IPS DF 6.9 (cell line): ENCODE results near the gene POR.
A peak's percentile ranks its signal among the peaks of the same experiment; 100 is the strongest.

Experiments
- DNase-seq: peaks from one replicate; pipeline ENCODE4 v3.0.0-alpha.2; 2013; ENCODE audit warnings: low read depth, low spot score
- H3K27ac ChIP-seq: one replicate; pipeline ENCODE4 v1.5.1; 2013; ENCODE audit warnings: low read length, control low read depth
- H3K27me3 ChIP-seq: 2 replicates; pipeline ENCODE4 v1.6.1; 2013; ENCODE audit warnings: mild to moderate bottlenecking, low read length; ENCODE audit not compliant: control insufficient read depth, insufficient read depth
- H3K36me3 ChIP-seq: 2 replicates; pipeline ENCODE4 v1.6.1; 2013; ENCODE audit warnings: low read length; ENCODE audit not compliant: control insufficient read depth, insufficient read depth
- H3K4me1 ChIP-seq: 2 replicates; pipeline ENCODE4 v1.6.1; 2013; ENCODE audit warnings: low read length; ENCODE audit not compliant: control insufficient read depth, insufficient read depth
- H3K4me3 ChIP-seq: 2 replicates; pipeline ENCODE4 v1.5.1; 2013; ENCODE audit warnings: mild to moderate bottlenecking, low read length
- H3K9me3 ChIP-seq: 2 replicates; pipeline ENCODE4 v1.6.1; 2013; ENCODE audit warnings: low read length, inconsistent platforms; ENCODE audit not compliant: control insufficient read depth, insufficient read depth
- WGBS: extraction: QIAGEN DNeasy Blood & Tissue Kit; methylation state at CpG from one replicate; pipeline ENCODE4 v1.1.7; 2013; ENCODE audit warnings: mixed read lengths, missing lambda C conversion rate; ENCODE audit not compliant: insufficient read length, insufficient coverage; 5-methylcytosine and 5-hydroxymethylcytosine counted together

POR gene

DNA sequence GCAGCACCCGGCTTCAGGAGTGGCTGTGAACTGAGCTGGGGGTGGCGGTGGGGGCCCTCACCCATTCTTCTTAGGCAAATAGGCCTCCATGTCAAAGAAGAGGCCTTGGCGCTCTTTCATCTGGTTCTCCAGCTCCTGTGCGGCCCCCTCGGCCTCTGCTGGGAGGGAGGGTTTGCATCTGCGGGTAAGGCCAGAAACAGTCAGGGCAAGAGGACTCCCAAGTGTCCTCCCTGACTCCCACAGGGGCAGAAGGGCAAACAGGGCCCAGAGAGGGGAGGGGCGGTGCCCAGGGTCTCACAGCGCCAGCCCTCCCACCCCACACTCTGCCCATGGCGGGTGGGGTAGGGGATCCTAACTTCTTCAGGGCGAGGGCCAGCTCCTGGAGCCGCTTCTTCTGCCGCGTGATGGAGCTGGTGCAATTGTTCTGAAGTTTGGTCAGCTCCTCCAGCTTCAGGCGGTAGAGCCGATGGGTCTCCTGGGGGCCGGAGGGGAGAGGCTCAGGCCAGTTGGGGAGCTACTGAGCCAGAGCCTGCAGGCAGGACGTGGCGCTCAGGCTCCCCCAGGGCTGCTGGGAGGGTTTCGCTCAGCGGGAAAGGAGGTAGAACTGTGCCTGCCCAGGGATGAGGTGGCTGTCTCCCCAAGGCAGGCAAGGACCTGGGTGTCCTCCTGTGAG is 77.3 kb downstream of the POR start:
- H3K27ac ChIP-seq = no peak overlapping the region
- H3K36me3 ChIP-seq = peaks cover 5% of the 10 kb centered on the region; the same call in 1 of the 2 replicates
- no peak for DNase-seq
- H3K4me1 ChIP-seq = peaks cover 14% of the 10 kb centered on the region
- H3K9me3 ChIP-seq = no peaks in the 10 kb centered on the region
- no CpG with 5 or more reads among the region's 20 CpGs for WGBS
- H3K27me3 ChIP-seq = no peaks in the 10 kb centered on the region
- H3K4me3 ChIP-seq = no peak overlapping the region

DNA sequence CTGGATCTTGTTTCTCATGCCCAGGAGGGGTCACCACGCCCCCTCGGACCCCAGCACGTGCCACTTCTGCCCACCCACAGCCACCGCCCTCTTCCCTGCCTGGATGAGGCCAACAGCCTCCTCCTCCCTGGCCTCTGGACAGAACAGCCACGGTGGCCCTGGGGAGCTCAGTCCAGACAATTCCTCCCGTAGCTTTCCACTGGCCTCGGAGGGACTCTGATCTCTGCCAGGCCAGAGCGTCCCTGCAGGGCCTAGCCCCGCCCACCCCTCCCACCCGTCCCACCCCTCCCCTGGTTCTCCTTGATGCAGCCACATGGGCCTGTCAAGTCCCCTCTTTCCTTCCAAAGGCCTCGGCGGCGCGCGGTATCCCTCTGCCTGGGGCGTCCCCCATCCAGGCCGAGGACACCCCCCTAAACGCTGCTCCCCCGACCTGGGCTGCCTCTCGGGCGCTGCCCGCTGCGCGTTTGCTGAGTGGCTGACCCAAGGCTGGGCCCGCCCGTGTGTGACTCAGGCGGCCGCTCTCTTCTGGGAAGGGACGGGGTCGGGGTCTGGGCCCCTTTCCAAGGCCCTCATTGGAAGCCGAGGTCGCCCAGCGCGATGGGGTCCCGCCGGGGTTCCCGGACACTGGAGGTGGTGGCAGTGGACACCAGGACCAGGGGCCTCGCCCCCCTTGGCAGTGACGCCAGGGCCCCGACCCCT is 78.9 kb downstream of the POR start:
- Histone ChIP-seq H3K27me3 (no peaks in the 10 kb centered on the region), H3K27ac (no peak overlapping the region), H3K4me3 (peak overlapping the region; percentile 47), H3K4me1 (peaks cover 14% of the 10 kb centered on the region), H3K9me3 (no peaks in the 10 kb centered on the region), H3K36me3 (no peaks in the 10 kb centered on the region)
- no peak for DNase-seq
- no CpG with 5 or more reads among the region's 40 CpGs for WGBS

DNA sequence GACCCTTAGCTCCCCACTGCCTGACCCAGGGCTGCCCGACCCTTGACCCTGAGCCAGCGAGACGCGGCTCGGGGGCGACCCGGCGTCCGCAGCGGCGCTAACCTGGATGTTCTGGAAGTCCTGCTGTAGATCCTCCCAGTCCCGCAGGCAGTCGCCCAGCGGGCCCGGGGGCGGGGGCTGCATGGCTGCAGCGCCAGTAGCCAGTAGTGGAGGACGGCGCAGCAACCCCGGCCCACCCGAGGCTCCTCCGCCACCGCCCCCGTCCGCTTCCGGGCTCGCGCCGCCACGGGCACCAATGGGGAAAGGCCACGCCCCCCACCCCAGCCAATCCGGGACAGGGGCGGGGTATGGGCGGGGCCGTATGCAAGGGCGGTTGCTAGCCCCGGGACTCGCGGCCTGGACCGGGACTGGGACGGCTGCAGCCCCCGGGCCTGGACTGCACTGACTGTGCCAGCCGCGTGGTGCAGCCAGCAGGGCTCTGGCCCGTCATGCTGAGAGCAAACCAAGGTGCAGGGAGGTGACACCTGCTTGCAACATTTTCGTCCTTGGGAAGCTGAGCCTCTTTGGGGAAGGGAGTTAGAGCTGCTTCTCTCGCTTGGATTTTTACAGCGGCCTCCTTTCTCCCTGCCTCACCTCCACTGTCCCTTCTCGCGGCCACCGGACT is 79.6 kb downstream of the POR start, which contains the start of gene TMEM120A:
TSS of gene TMEM120A (minus strand) at position 208 of the 664 bp plus-strand sequence. CDS start at position 183, 25 bp downstream.
- Histone ChIP-seq H3K4me1 (peaks cover 9% of the 10 kb centered on the region), H3K27me3 (no peaks in the 10 kb centered on the region), H3K27ac (no peak within 1 kb of the TSS), H3K4me3 (peak within 1 kb of the TSS; percentile 47), H3K9me3 (no peaks in the 10 kb centered on the region), H3K36me3 (no peaks in the 10 kb centered on the region)
- no CpG with 5 or more reads among the region's 51 CpGs for WGBS
- DNase-seq = peak; percentile 75

DNA sequence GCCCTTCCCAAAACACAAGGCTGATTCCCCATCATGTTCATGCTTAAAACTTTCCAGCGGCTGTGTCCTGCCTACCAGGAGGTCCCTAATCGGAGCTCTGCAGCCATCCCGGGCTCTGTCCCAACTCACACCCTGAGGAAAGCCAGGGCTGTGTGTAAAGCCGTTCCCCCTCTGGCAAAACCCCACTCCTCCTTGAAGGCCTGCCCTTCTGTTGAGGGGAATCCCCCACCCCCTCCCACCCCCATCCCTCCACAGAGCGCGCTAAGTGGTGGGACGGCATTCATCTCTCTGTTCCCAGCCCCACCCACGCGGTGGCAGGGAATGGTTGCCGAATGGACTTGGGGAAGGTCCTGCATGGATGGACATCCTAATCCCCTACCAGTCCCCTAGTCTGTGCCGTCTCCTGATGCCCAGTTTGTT is 80.1 kb downstream of the POR start:
- H3K4me3 ChIP-seq = no peak overlapping the region; the same call in 1 of the 2 replicates
- no peaks in the 10 kb centered on the region for H3K36me3 ChIP-seq
- no peak for DNase-seq
- no peak overlapping the region for H3K27ac ChIP-seq
- peaks cover 4% of the 10 kb centered on the region; the same call in 1 of the 2 replicates for H3K4me1 ChIP-seq
- WGBS = no CpG with 5 or more reads among the region's 11 CpGs
- H3K9me3 ChIP-seq = no peaks in the 10 kb centered on the region
- no peaks in the 10 kb centered on the region for H3K27me3 ChIP-seq

DNA sequence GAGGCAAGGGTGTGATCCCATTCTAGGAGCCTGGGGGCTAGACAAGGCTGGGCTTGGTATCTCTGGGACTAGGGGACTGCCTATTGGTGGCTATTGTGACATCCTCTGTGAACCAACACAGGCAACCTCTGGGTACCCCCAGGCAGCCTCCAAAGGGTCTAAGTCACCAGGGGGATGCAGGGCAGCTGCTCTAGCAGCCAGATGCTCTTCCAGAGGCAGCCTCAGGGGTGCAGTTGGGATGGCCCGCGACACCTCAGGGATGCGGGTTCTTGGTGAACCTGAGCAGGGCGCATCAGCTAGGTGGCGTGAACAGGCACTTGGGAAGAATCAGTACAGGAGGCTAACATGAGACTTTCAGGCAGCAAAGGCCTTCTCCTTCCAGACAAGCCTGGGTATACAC is 81.0 kb downstream of the POR start:
- H3K27me3 ChIP-seq = no peaks in the 10 kb centered on the region
- no CpG with 5 or more reads among the region's 5 CpGs for WGBS
- H3K4me3 ChIP-seq = no peak overlapping the region
- no peak for DNase-seq
- H3K4me1 ChIP-seq = peaks cover under 1% of the 10 kb centered on the region; the same call in 1 of the 2 replicates
- 0 out of 2 replicates have a peak, but pooled peaks cover 4% of the 10 kb centered on the region for H3K36me3 ChIP-seq
- H3K9me3 ChIP-seq = no peaks in the 10 kb centered on the region
- H3K27ac ChIP-seq = no peak overlapping the region

DNA sequence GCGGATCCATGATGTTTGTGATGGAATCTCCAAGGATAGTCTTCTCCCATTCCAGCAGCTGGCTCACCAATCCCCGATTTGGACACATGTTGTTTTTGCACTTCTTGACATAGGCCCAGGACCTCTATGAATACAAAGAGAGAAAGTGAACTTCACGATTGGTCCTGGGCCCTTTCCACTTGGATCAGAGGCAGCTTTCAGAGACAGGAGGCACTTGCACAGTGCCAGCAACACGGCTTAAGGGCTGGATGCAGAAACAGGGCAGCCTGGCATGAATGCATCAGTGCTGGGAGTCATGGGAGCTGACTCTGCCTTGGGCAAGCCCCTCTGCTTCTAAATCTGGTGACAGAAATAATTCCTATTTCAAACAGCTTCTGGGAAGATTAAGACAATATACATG is 81.5 kb downstream of the POR start:
- WGBS = no CpG with 5 or more reads among the region's 4 CpGs
- Histone ChIP-seq H3K4me1 (no peaks in the 10 kb centered on the region), H3K36me3 (0 out of 2 replicates have a peak, but pooled peaks cover 4% of the 10 kb centered on the region), H3K9me3 (no peaks in the 10 kb centered on the region), H3K27ac (no peak overlapping the region), H3K4me3 (no peak overlapping the region), H3K27me3 (no peaks in the 10 kb centered on the region)
- DNase-seq = no peak

DNA sequence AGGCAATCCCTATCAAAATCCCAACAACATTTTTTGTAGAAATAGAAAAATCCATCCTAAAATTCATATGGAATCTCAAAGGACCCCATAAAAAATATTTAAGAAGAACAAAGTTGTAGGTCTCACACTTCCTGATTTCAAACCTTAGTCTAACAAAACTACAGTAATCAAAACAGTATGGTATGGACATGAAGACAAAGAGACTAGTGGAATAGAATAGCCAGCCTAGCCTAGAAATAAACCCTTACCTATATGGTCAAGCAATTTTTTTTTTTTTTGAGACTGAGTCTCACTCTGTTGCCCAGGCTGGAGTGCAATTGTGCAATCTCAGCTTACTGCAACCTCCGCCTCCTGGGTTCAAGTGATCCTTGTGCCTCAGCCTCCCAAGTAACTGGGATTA is 83.1 kb downstream of the POR start:
- Histone ChIP-seq H3K27ac (no peak overlapping the region), H3K27me3 (no peaks in the 10 kb centered on the region), H3K4me3 (no peak overlapping the region), H3K4me1 (no peaks in the 10 kb centered on the region), H3K36me3 (0 out of 2 replicates have a peak, but pooled peaks cover 4% of the 10 kb centered on the region), H3K9me3 (no peaks in the 10 kb centered on the region)
- WGBS = no CpG with 5 or more reads among the region's 1 CpG
- DNase-seq = no peak

DNA sequence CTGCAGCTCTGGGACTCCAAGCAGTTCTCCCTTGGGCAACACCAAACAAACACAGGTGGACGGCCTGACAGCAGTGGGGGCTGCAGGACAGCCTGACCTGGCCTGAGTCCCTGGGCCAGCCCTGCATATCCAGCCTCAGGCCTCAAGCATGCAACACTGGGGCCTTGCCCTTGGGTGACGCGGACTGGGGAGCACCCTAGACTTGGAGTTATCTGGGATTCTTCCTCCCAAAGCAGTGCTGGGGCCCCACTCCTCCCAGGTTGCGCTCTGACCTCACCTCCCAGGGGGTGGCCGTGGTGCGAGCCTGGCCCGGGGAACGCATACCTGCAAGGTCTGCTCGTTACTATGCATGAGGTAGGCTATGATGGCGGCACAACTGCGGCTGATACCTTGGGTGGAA is 85.6 kb downstream of the POR start:
- no CpG with 5 or more reads among the region's 11 CpGs for WGBS
- Histone ChIP-seq H3K27ac (no peak overlapping the region), H3K4me1 (no peaks in the 10 kb centered on the region), H3K9me3 (no peaks in the 10 kb centered on the region), H3K36me3 (0 out of 2 replicates have a peak, but pooled peaks cover 6% of the 10 kb centered on the region), H3K27me3 (no peaks in the 10 kb centered on the region), H3K4me3 (no peak overlapping the region)
- no peak for DNase-seq

DNA sequence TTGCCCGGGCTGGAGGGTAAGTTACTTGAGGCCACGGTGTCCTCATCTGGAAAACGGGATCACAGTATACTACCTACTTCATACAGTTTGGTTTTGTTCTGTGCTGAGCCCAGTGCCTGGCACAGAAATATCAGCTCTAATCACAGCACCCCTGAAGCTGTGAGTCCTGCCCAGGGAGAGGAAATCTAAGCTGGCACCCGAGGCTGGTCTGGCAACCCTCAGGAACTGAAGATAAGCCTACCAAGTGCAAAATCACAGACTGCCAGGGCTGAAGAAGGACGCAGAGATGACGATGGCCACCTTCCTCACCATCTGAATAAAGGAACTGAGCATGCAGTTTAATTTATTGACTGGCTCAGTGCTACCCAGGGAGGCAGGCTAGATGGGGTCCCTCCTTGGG is 87.2 kb downstream of the POR start:
- no peak overlapping the region for H3K4me3 ChIP-seq
- no peaks in the 10 kb centered on the region for H3K4me1 ChIP-seq
- H3K27me3 ChIP-seq = no peaks in the 10 kb centered on the region
- H3K27ac ChIP-seq = no peak overlapping the region
- no CpG with 5 or more reads among the region's 6 CpGs for whole genome bisulfite sequencing
- 0 out of 2 replicates have a peak, but pooled peaks cover 6% of the 10 kb centered on the region for H3K36me3 ChIP-seq
- H3K9me3 ChIP-seq = no peaks in the 10 kb centered on the region
- DNase-seq = no peak

DNA sequence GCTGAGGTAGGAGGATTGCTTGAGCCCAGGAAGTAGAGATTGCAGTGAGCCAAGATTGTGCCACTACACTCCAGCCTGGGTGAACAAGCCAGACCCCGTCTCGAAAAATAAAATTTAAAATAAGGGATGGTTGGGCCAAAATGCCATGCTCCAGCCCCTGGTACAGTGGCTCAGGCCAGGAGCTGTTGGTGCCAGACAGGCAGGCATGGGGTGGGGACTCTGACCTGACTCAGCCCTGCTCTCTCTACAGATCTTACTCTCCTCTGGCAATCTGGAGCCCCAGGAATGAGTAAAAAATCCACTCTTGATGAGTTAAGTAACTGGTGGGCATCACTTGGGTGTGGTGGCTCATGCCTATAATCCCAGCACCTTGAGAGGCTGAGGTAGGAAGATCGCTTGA is 87.9 kb downstream of the POR start:
- Histone ChIP-seq H3K9me3 (no peaks in the 10 kb centered on the region), H3K27ac (no peak overlapping the region), H3K4me3 (no peak overlapping the region), H3K27me3 (no peaks in the 10 kb centered on the region), H3K4me1 (no peaks in the 10 kb centered on the region), H3K36me3 (0 out of 2 replicates have a peak, but pooled peaks cover 6% of the 10 kb centered on the region)
- WGBS = no CpG with 5 or more reads among the region's 3 CpGs
- no peak for DNase-seq
